Measurements from ENCODE around the gene DTWD2. TPM values are rescaled to one million over a fixed set of nuclear protein-coding genes. Genes with fewer than 3 reads are reported as not detected.
A peak's percentile ranks its signal among the peaks of the same experiment; 100 is the strongest.
"Not testable (repeated sequence)": the region's sequence is repeated elsewhere in the genome, so short reads cannot be mapped to it uniquely, and the experiment has no call there.

DTWD2 gene
- polyA plus RNA-seq, 6 donors from 2014 or later = 1.9 to 8.0 (median 6.4) TPM

GRCh38 chr5:118873417-118873816 lies 114.9 kb downstream of the DTWD2 start:
- Mint-ChIP-seq H3K36me3 (peaks cover 48 to 66% of the 10 kb centered on the region in 2 donors), H3K4me1 (peaks cover 6 to 17% (median 8%) of the 10 kb centered on the region in 3 donors), H3K27me3 (no peaks in the 10 kb centered on the region), H3K9me3 (peaks cover 16 to 54% (median 44%) of the 10 kb centered on the region in 7 donors), H3K27ac (peak overlapping the region in 1 of 6 donors; percentile 66), H3K4me3 (no peak overlapping the region)
- ATAC-seq (ENCODE audit: low read depth in 2 of 2) (no peak), DNase-seq (no peak)

GRCh38 chr5:118863345-118863744 lies 125.0 kb downstream of the DTWD2 start:
- Mint-ChIP-seq H3K4me1 (no peaks in the 10 kb centered on the region), H3K27ac (no peak overlapping the region), H3K27me3 (no peaks in the 10 kb centered on the region), H3K9me3 (peaks cover 0 to 3% (median 0%) of the 10 kb centered on the region in 7 donors), H3K4me3 (no peak overlapping the region), H3K36me3 (peaks cover 7 to 18% of the 10 kb centered on the region in 2 donors)
- DNase-seq (no peak), ATAC-seq (ENCODE audit: low read depth in 2 of 2) (no peak)

- H3K36me3 Mint-ChIP-seq = peaks cover 7 to 13% of the 10 kb centered on the region in 2 donors
- ATAC-seq (ENCODE audit: low read depth in 2 of 2) (no peak), DNase-seq (no peak)
- H3K4me3 Mint-ChIP-seq = no peak overlapping the region
- H3K27ac Mint-ChIP-seq = no peak overlapping the region
- H3K9me3 Mint-ChIP-seq = peaks cover 0 to 3% (median 0%) of the 10 kb centered on the region in 7 donors
- H3K4me1 Mint-ChIP-seq = no peaks in the 10 kb centered on the region
- H3K27me3 Mint-ChIP-seq = no peaks in the 10 kb centered on the region
Observed at GRCh38 chr5:118862596-118862995, 125.8 kb downstream of the DTWD2 start.

- DNase-seq = no peak
- H3K4me3 Mint-ChIP-seq = no peak overlapping the region
- ATAC-seq (ENCODE audit: low read depth in 2 of 2) = no peak
- no peaks in the 10 kb centered on the region for H3K4me1 Mint-ChIP-seq
- no peaks in the 10 kb centered on the region for H3K27me3 Mint-ChIP-seq
- H3K9me3 Mint-ChIP-seq = peaks cover 5 to 13% (median 7%) of the 10 kb centered on the region in 7 donors
- H3K27ac Mint-ChIP-seq = no peak overlapping the region
- peaks cover 15 to 18% of the 10 kb centered on the region in 2 donors for H3K36me3 Mint-ChIP-seq
Observed at GRCh38 chr5:118857700-118858099, 130.6 kb downstream of the DTWD2 start.

GRCh38 chr5:118854819-118855218 lies 133.5 kb downstream of the DTWD2 start:
- peaks cover 7 to 31% (median 23%) of the 10 kb centered on the region in 7 donors for H3K9me3 Mint-ChIP-seq
- H3K27ac Mint-ChIP-seq = no peak overlapping the region
- DNase-seq = no peak
- no peaks in the 10 kb centered on the region for H3K27me3 Mint-ChIP-seq
- no peak for ATAC-seq (ENCODE audit: low read depth in 2 of 2)
- peaks cover 0 to 3% (median 0%) of the 10 kb centered on the region in 3 donors for H3K4me1 Mint-ChIP-seq
- no peak overlapping the region for H3K4me3 Mint-ChIP-seq
- H3K36me3 Mint-ChIP-seq = peaks cover 10 to 26% of the 10 kb centered on the region in 2 donors

- H3K27me3 Mint-ChIP-seq = not testable (repeated sequence)
- H3K9me3 Mint-ChIP-seq = peaks cover 11 to 39% (median 31%) of the 10 kb centered on the region in 7 donors
Observed at GRCh38 chr5:118851785-118852184, 136.6 kb downstream of the DTWD2 start.

GRCh38 chr5:118849507-118849906 lies 138.8 kb downstream of the DTWD2 start:
- H3K4me1 Mint-ChIP-seq; H3K4me3 Mint-ChIP-seq; ATAC-seq (ENCODE audit: low read depth in 2 of 2); H3K27me3 Mint-ChIP-seq; DNase-seq; H3K27ac Mint-ChIP-seq: not testable (repeated sequence)
- Mint-ChIP-seq H3K9me3 (peaks cover 11 to 39% (median 31%) of the 10 kb centered on the region in 7 donors), H3K36me3 (peaks cover 18 to 44% of the 10 kb centered on the region in 2 donors)

More at GRCh38 chr5:118851785-118852184, 136.6 kb downstream of the DTWD2 start:
- not testable (repeated sequence) for H3K27ac Mint-ChIP-seq; H3K4me3 Mint-ChIP-seq; ATAC-seq (ENCODE audit: low read depth in 2 of 2); H3K4me1 Mint-ChIP-seq; DNase-seq
- peaks cover 10 to 38% of the 10 kb centered on the region in 2 donors for H3K36me3 Mint-ChIP-seq

- ATAC-seq (ENCODE audit: low read depth in 2 of 2) (no peak), DNase-seq (no peak)
- H3K27me3 Mint-ChIP-seq = no peaks in the 10 kb centered on the region
- peaks cover 14 to 24% of the 10 kb centered on the region in 2 donors for H3K36me3 Mint-ChIP-seq
- peaks cover 0 to 2% (median 0%) of the 10 kb centered on the region in 3 donors for H3K4me1 Mint-ChIP-seq
- H3K27ac Mint-ChIP-seq = no peak overlapping the region
- H3K9me3 Mint-ChIP-seq = peaks cover 0 to 11% (median 4%) of the 10 kb centered on the region in 7 donors
- H3K4me3 Mint-ChIP-seq = no peak overlapping the region
Observed at GRCh38 chr5:118844351-118844750, 144.0 kb downstream of the DTWD2 start.

GRCh38 chr5:118834710-118835109 lies 153.6 kb downstream of the DTWD2 start:
- H3K27ac Mint-ChIP-seq = no peak overlapping the region

GRCh38 chr5:118832974-118833373 lies 155.4 kb downstream of the DTWD2 start:
- Mint-ChIP-seq H3K36me3 (peaks cover 7 to 12% of the 10 kb centered on the region in 2 donors), H3K4me3 (no peak overlapping the region), H3K4me1 (no peaks in the 10 kb centered on the region), H3K27ac (peak overlapping the region in 1 of 6 donors; percentile 40), H3K9me3 (peaks cover 0 to 2% (median 0%) of the 10 kb centered on the region in 7 donors), H3K27me3 (no peaks in the 10 kb centered on the region)
- no peak for ATAC-seq (ENCODE audit: low read depth in 2 of 2)
- no peak for DNase-seq

More at GRCh38 chr5:118834710-118835109, 153.6 kb downstream of the DTWD2 start:
- Mint-ChIP-seq H3K36me3 (peaks cover 7 to 12% of the 10 kb centered on the region in 2 donors), H3K4me3 (no peak overlapping the region), H3K4me1 (no peaks in the 10 kb centered on the region), H3K9me3 (peaks cover 0 to 2% (median 0%) of the 10 kb centered on the region in 7 donors), H3K27me3 (no peaks in the 10 kb centered on the region)
- DNase-seq (no peak), ATAC-seq (ENCODE audit: low read depth in 2 of 2) (no peak)

GRCh38 chr5:118825226-118825625 lies 163.1 kb downstream of the DTWD2 start:
- Mint-ChIP-seq H3K27me3 (no peaks in the 10 kb centered on the region), H3K9me3 (no peaks in the 10 kb centered on the region), H3K36me3 (no peaks in the 10 kb centered on the region), H3K4me3 (no peak overlapping the region), H3K27ac (no peak overlapping the region), H3K4me1 (no peaks in the 10 kb centered on the region)
- DNase-seq (no peak), ATAC-seq (ENCODE audit: low read depth in 2 of 2) (no peak)

- Mint-ChIP-seq H3K9me3 (peaks cover 0 to 15% (median 6%) of the 10 kb centered on the region in 7 donors), H3K4me1 (peaks cover 0 to 6% (median 0%) of the 10 kb centered on the region in 3 donors), H3K36me3 (peaks cover 0 to 7% of the 10 kb centered on the region in 2 donors), H3K27ac (no peak overlapping the region), H3K4me3 (no peak overlapping the region), H3K27me3 (no peaks in the 10 kb centered on the region)
- DNase-seq (no peak), ATAC-seq (ENCODE audit: low read depth in 2 of 2) (no peak)
Observed at GRCh38 chr5:118818604-118819003, 169.7 kb downstream of the DTWD2 start.

GRCh38 chr5:118808441-118808840 lies 179.9 kb downstream of the DTWD2 start:
- peaks cover 10 to 53% (median 25%) of the 10 kb centered on the region in 7 donors for H3K9me3 Mint-ChIP-seq
- no peak overlapping the region for H3K4me3 Mint-ChIP-seq
- DNase-seq = no peak
- no peaks in the 10 kb centered on the region for H3K4me1 Mint-ChIP-seq
- H3K27ac Mint-ChIP-seq = no peak overlapping the region
- ATAC-seq (ENCODE audit: low read depth in 2 of 2) = no peak
- peaks cover 0 to 5% (median 0%) of the 10 kb centered on the region in 3 donors for H3K27me3 Mint-ChIP-seq
- peaks cover 25 to 31% of the 10 kb centered on the region in 2 donors for H3K36me3 Mint-ChIP-seq

GRCh38 chr5:118806571-118806970 lies 181.8 kb downstream of the DTWD2 start:
- H3K9me3 Mint-ChIP-seq = peaks cover 10 to 34% (median 17%) of the 10 kb centered on the region in 7 donors
- no peak overlapping the region for H3K27ac Mint-ChIP-seq
- H3K27me3 Mint-ChIP-seq = peaks cover 0 to 5% (median 0%) of the 10 kb centered on the region in 3 donors
- H3K4me3 Mint-ChIP-seq = no peak overlapping the region
- no peak for ATAC-seq (ENCODE audit: low read depth in 2 of 2)
- H3K36me3 Mint-ChIP-seq = peaks cover 20 to 24% of the 10 kb centered on the region in 2 donors
- DNase-seq = no peak
- peaks cover 4 to 10% (median 8%) of the 10 kb centered on the region in 3 donors for H3K4me1 Mint-ChIP-seq

Measured in naive B cell (primary cell).